Measurements from ENCODE around the gene ZNF273. TPM values are rescaled to one million over a fixed set of nuclear protein-coding genes. Genes with fewer than 3 reads are reported as not detected.

ZNF273 gene
- total and polyA plus RNA-seq, 2 donors: 4.6 to 22.5 TPM

DNA sequence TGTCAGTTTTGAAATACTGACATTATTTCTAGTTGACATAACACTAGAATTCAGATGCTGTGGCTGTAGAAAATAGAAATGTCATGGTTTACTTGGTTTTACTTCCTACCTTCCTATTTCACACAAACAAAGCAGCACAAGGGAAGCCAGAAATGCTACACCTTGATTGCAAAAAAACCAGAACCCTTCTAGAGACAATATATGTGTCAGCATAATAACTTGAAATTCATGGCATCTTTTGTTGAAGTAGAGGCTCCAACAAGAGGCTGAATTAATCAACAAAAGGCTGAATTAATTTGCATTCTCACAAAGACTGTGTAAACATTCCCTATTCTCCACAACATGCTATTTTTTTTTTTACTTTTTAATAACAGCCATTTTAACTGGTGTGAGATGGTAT is 62.5 kb downstream of the ZNF273 start:
- no peak for DNase-seq (ENCODE audit: extremely low spot score)
- H3K4me3 ChIP-seq (ENCODE audit: low read depth, low read length): no peak overlapping the region
- no peaks in the 10 kb centered on the region for H3K4me1 ChIP-seq (ENCODE audit: insufficient read depth)
- H3K36me3 ChIP-seq (ENCODE audit: insufficient read depth): no peaks in the 10 kb centered on the region
- H3K27ac ChIP-seq (ENCODE audit: low read depth): no peak overlapping the region

DNA sequence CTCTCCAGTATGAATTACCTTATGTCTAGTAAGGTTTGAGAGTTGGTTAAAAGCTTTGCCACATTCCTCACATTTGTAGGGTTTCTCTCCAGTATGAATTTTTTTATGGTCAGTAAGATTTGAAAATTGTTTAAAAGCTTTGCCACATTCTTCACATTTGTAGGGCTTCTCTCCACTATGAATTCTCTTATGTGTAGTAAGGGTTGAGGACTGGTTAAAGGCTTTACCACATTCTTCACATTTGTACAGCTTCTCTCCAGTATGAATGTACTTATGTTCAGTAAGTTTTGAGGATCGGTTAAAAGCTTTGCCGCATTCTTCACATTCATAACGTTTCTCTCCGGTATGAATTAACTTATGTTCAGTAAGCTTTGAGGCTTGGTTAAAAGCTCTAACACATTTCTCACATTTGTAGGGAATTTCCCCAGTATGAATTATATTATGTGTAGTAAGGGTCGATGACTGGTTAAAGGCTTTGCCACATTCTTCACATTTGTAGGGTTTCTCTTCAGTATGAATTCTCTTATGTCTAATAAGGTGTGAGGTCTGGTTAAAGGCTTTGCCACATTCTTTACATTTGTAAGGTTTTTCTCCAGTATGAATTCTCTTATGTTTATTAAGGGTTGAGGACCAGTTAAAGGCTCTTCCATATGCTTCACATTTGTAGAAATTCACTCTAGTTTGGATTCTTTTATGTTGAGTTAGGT is 75.6 kb downstream of the ZNF273 start:
- Histone ChIP-seq H3K4me1 (ENCODE audit: insufficient read depth) (no peaks in the 10 kb centered on the region), H3K4me3 (ENCODE audit: low read depth, low read length) (no peak overlapping the region), H3K27ac (ENCODE audit: low read depth) (no peak overlapping the region), H3K36me3 (ENCODE audit: insufficient read depth) (peaks cover 5% of the 10 kb centered on the region)
- DNase-seq (ENCODE audit: extremely low spot score): no peak
- 98% methylated on average over 5 of the region's 5 CpGs for WGBS

Other genes with a start within 250 kb of the ZNF273 start
- gene ZNF107, start 237.1 kb upstream of the ZNF273 start, total RNA-seq: 24.7 TPM
- gene ZNF107, start 237.1 kb upstream of the ZNF273 start, polyA plus RNA-seq: 2.5 TPM
- gene ZNF138, start 108.8 kb upstream of the ZNF273 start, total RNA-seq: 38.1 TPM
- gene ZNF138, start 108.8 kb upstream of the ZNF273 start, polyA plus RNA-seq: 3.2 TPM
- gene ZNF117, start 87.8 kb downstream of the ZNF273 start, total RNA-seq: 52.5 TPM
- gene ZNF117, start 87.8 kb downstream of the ZNF273 start, polyA plus RNA-seq: 3.1 TPM
- gene ERV3-1, start 103.4 kb downstream of the ZNF273 start, total RNA-seq: 33.2 TPM
- gene ERV3-1, start 103.4 kb downstream of the ZNF273 start, polyA plus RNA-seq: 6.2 TPM